Neural crest cell (in vitro differentiated cells): ENCODE results near the gene ATP2A1. TPM values are rescaled to one million over a fixed set of nuclear protein-coding genes. Genes with fewer than 3 reads are reported as not detected.

Experiments
- DNase-seq: peaks from one replicate; pipeline ENCODE4 v3.0.0; 2021; ENCODE audit warnings: low read depth, mixed read lengths, low spot score
- H3K27ac Mint-ChIP-seq: one replicate; pipeline ENCODE4 v1.8.0; 2021; ENCODE audit warnings: mild to moderate bottlenecking, mixed read lengths; ENCODE audit not compliant: unreplicated experiment
- H3K27me3 Mint-ChIP-seq: 2 replicates; pipeline ENCODE4 v1.8.0; 2021; ENCODE audit warnings: low read depth, mild to moderate bottlenecking, mixed read lengths
- H3K36me3 Mint-ChIP-seq: 2 replicates; pipeline ENCODE4 v1.8.0; 2021; ENCODE audit warnings: low read depth, mild to moderate bottlenecking, mixed read lengths
- H3K4me1 Mint-ChIP-seq: 2 replicates; pipeline ENCODE4 v1.8.0; 2021; ENCODE audit warnings: mixed read lengths
- H3K4me3 Mint-ChIP-seq: one replicate; pipeline ENCODE4 v1.8.0; 2021; ENCODE audit warnings: mild to moderate bottlenecking, mixed read lengths
- H3K9me3 Mint-ChIP-seq: 2 replicates; pipeline ENCODE4 v1.8.0; 2021; ENCODE audit warnings: mixed read lengths
- total RNA-seq: library from RNA; stranded (reverse); gene quantifications from 2 replicates; pipeline ENCODE4 v1.2.1, GENCODE V29; 2021
- TF ChIP-seq, protein P1 (sequence below): fragments of 200-600 bp; sonication (generic); conservative IDR thresholded peaks from 2 replicates; pipeline ENCODE4 v1.5.0; 2021; ENCODE audit warnings: antibody characterized with exemption, mild to moderate bottlenecking

The ATP2A1 gene
- total RNA-seq, 1 donor from 2014 or later, result 3.3 TPM

DNA sequence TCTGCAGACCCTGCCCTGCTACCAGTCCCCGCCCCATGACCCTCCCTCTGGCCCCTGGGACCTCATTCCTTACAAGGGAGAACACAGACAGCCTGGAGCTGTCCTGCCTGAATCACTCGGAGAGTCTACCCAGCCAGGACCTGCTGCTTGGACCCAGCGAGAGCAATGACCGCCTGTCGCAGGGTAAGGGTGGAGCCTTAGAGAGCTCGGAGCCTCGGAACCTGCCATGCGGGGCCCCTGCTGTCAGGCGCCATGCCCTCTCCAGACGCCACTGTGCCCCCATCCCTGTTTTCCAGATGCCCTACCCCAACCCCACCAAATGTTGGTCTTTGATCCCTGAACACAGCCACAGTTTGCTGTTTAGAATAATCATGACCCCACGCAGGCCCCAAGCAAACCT is 9.1 kb upstream of the ATP2A1 start:
- peaks cover 8% of the 10 kb centered on the region for H3K36me3 Mint-ChIP-seq
- peak overlapping the region; percentile 55 for H3K4me3 Mint-ChIP-seq
- no peaks in the 10 kb centered on the region for H3K27me3 Mint-ChIP-seq

GRCh38 chr16:28872952-28873351 is 5.3 kb upstream of the ATP2A1 start:
- Mint-ChIP-seq H3K9me3 (no peaks in the 10 kb centered on the region), H3K27ac (peak overlapping the region; percentile 19), H3K36me3 (peaks cover 4% of the 10 kb centered on the region), H3K4me1 (peaks cover 10% of the 10 kb centered on the region), H3K4me3 (no peak overlapping the region), H3K27me3 (no peaks in the 10 kb centered on the region)
- no peak for DNase-seq
- TF ChIP-seq, protein P1, sequence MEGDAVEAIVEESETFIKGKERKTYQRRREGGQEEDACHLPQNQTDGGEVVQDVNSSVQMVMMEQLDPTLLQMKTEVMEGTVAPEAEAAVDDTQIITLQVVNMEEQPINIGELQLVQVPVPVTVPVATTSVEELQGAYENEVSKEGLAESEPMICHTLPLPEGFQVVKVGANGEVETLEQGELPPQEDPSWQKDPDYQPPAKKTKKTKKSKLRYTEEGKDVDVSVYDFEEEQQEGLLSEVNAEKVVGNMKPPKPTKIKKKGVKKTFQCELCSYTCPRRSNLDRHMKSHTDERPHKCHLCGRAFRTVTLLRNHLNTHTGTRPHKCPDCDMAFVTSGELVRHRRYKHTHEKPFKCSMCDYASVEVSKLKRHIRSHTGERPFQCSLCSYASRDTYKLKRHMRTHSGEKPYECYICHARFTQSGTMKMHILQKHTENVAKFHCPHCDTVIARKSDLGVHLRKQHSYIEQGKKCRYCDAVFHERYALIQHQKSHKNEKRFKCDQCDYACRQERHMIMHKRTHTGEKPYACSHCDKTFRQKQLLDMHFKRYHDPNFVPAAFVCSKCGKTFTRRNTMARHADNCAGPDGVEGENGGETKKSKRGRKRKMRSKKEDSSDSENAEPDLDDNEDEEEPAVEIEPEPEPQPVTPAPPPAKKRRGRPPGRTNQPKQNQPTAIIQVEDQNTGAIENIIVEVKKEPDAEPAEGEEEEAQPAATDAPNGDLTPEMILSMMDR, result no peak

More for the DNA sequence above, 9.1 kb upstream of the ATP2A1 start:
- Mint-ChIP-seq H3K9me3 (no peaks in the 10 kb centered on the region), H3K27ac (no peak overlapping the region), H3K4me1 (peaks cover 14% of the 10 kb centered on the region)
- DNase-seq, result no peak
- TF ChIP-seq, protein P1, result no peak

GRCh38 chr16:28873543-28874201 is 4.6 kb upstream of the ATP2A1 start:
- Mint-ChIP-seq H3K4me3 (peak overlapping the region; percentile 54), H3K4me1 (peaks cover 12% of the 10 kb centered on the region), H3K27ac (no peak overlapping the region), H3K27me3 (no peaks in the 10 kb centered on the region), H3K9me3 (no peaks in the 10 kb centered on the region), H3K36me3 (peaks cover 4% of the 10 kb centered on the region)
- TF ChIP-seq, protein P1, result peak; percentile 68
- no peak for DNase-seq

DNA sequence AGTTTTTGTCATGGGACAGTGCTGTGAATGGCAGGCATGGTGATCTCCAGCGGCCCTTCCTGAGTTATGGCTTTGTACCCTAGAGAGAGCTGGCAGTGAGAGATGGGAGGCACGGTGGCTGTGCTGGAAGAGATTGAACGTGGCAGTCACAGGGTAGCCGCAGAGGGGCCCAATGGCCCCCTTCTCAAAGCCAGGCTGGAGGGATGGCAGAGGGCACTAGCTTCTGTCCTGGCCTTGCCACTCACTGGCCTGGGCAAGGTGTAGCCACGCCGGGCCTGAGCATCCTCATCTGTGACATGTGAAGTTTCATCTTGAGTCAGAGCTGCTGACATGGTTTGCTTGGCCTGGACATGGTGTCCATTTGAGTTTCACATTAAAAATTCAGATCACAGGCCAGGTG is 3.9 kb upstream of the ATP2A1 start:
- peaks cover 4% of the 10 kb centered on the region for H3K36me3 Mint-ChIP-seq
- H3K27me3 Mint-ChIP-seq, result no peaks in the 10 kb centered on the region
- H3K9me3 Mint-ChIP-seq, result no peaks in the 10 kb centered on the region
- TF ChIP-seq, protein P1, result no peak
- DNase-seq, result no peak
- no peak overlapping the region for H3K27ac Mint-ChIP-seq
- peaks cover 20% of the 10 kb centered on the region for H3K4me1 Mint-ChIP-seq
- no peak overlapping the region for H3K4me3 Mint-ChIP-seq

DNA sequence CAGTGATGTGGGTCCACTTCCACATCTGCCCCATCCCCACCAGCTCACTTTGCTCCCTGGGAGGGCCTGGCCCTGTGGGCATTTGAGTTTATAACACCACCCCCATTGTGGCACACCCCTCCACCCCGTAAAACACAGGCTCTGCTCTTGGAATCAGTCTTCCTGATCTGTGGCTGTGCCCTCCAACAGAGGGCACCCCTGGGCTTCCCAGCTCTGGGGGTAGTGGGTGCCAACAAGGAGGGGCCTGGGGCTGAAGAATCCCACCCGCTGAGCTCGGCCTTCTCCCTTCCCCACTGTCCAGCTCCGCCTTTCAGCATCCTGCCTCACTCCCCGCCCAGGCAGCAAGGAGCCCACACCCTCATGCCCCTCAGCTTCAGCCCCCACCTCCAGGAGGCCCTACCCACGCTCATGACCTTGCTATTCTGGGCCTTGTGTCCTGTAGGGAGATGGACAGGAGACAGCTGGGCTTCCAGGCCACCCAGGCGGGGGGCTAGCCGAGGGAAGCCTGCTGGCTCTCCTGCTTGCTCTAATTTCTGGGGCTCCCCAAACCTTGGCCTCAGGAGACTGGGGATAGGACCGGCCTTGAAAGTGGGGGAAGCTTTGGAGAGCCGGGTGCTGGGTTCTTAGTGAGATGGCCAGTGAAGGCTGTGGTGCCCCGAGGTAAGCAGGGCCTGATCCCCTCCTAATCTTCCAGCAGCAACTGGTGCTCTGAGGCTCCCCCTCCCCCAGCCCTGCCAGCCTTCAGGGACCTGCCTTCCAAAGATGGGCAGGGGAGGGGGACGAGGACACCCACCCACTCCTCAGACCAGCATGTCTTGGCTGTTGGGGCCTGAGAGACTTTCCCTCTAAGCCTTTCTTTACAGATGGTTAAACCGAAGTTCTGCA is 2.9 kb upstream of the ATP2A1 start:
- peaks cover 20% of the 10 kb centered on the region for H3K4me1 Mint-ChIP-seq
- no peaks in the 10 kb centered on the region for H3K27me3 Mint-ChIP-seq
- H3K27ac Mint-ChIP-seq, result no peak overlapping the region

More for the DNA sequence above, 2.9 kb upstream of the ATP2A1 start:
- H3K9me3 Mint-ChIP-seq, result no peaks in the 10 kb centered on the region
- DNase-seq, result no peak
- H3K4me3 Mint-ChIP-seq, result no peak overlapping the region
- TF ChIP-seq, protein P1, result no peak
- no peaks in the 10 kb centered on the region for H3K36me3 Mint-ChIP-seq
